Measurements from ENCODE around the gene JARID2.

- TF ChIP-seq CTCF (IDR thresholded peaks at IDR 0.05; ENCODE audit: low read length) (no peak), EZH2phosphoT487 (IDR thresholded peaks at IDR 0.05; ENCODE audit: low read length) (no peak), EZH2 (optimal IDR thresholded peaks at IDR 0.05; ENCODE audit: low read depth, low read length) (no peak)
Measured at GRCh38 chr6:15475261-15475660, 229.4 kb downstream of the JARID2 start.
